Activated CD4-positive, alpha-beta T cell treated with anti-CD3 and anti-CD28 coated beads, Interleukin-2, amount 50 U/mL, for 48 hours (primary cell): ENCODE measurements around the gene PTPRK.

Experiments
- DNase-seq, 2 experiments: peaks; one replicate each; pipeline ENCODE4 v3.0.0-alpha.2; 2020

Gene PTPRK

GRCh38 chr6:128280066-128280465 lies 240.3 kb downstream of the PTPRK start:
- DNase-seq, result no peak

- DNase-seq, result no peak
These were observed 241.6 kb downstream of the PTPRK start for GRCh38 chr6:128278836-128279235.

- DNase-seq, result no peak
These were observed 243.0 kb downstream of the PTPRK start for GRCh38 chr6:128277379-128277778.

GRCh38 chr6:128276311-128276710 lies 244.1 kb downstream of the PTPRK start:
- DNase-seq, result no peak

GRCh38 chr6:128275681-128276080 lies 244.7 kb downstream of the PTPRK start:
- no peak for DNase-seq

GRCh38 chr6:128275030-128275429 lies 245.4 kb downstream of the PTPRK start:
- DNase-seq, result no peak

GRCh38 chr6:128271527-128271926 lies 248.9 kb downstream of the PTPRK start:
- no peak for DNase-seq

- no peak for DNase-seq
These were observed 249.4 kb downstream of the PTPRK start for GRCh38 chr6:128271011-128271410.

GRCh38 chr6:128266946-128267345 lies 253.5 kb downstream of the PTPRK start:
- DNase-seq, result no peak

- no peak for DNase-seq
These were observed 254.7 kb downstream of the PTPRK start for GRCh38 chr6:128265706-128266105.

GRCh38 chr6:128259730-128260685 lies 260.4 kb downstream of the PTPRK start:
- DNase-seq, result no peak

- DNase-seq, result no peak
These were observed 261.2 kb downstream of the PTPRK start for GRCh38 chr6:128259029-128259724.

- DNase-seq, result no peak
These were observed 264.3 kb downstream of the PTPRK start for GRCh38 chr6:128256095-128256494.

- peak; percentile 13 to 31 for DNase-seq
These were observed 267.8 kb downstream of the PTPRK start for GRCh38 chr6:128252341-128253176.

GRCh38 chr6:128251445-128252340 lies 268.7 kb downstream of the PTPRK start:
- DNase-seq, result no peak

- DNase-seq, result no peak
These were observed 269.9 kb downstream of the PTPRK start for GRCh38 chr6:128250370-128251070.

- no peak for DNase-seq
These were observed 271.0 kb downstream of the PTPRK start for GRCh38 chr6:128249429-128249828.

- DNase-seq, result no peak
These were observed 273.7 kb downstream of the PTPRK start for GRCh38 chr6:128246472-128247260.

GRCh38 chr6:128244751-128245405 lies 275.5 kb downstream of the PTPRK start:
- DNase-seq, result no peak
